Activated CD4-positive, alpha-beta T cell treated with anti-CD3 and anti-CD28 coated beads, Interleukin-2, Interleukin-4, amounts not matched to agents 100 ng/mL and 50 ng/mL, durations not matched to agents 16 hours and 8 hours (primary cell): ENCODE measurements around the gene EMC9.

Experiments
- DNase-seq: peaks from one replicate; pipeline ENCODE4 v3.0.0-alpha.2; 2020; ENCODE audit warnings: low spot score

The EMC9 gene

GRCh38 chr14:24177041-24177825 lies 35.8 kb upstream of the EMC9 start:
- no peak for DNase-seq

GRCh38 chr14:24176599-24176998 lies 35.2 kb upstream of the EMC9 start:
- DNase-seq, result no peak

DNA sequence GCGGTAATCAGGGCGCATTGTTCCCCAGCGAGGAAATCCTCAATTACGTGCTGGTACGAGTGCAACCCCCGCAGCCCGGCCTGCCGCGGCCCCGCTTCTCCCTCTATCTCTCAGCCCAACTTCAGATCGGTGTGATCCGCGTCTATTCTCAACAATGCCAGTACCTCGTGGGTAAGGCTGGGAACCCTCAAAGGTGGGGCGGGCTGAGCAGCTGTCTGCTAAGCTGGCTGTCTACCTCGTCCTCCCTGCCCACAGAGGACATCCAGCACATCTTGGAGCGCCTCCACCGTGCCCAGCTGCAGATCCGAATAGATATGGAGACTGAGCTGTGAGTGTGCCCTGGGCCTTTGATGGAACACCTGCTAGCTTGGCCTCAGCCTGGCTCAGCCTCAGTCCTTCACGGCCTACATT lies 31.5 kb upstream of the EMC9 start:
- DNase-seq, result no peak

DNA sequence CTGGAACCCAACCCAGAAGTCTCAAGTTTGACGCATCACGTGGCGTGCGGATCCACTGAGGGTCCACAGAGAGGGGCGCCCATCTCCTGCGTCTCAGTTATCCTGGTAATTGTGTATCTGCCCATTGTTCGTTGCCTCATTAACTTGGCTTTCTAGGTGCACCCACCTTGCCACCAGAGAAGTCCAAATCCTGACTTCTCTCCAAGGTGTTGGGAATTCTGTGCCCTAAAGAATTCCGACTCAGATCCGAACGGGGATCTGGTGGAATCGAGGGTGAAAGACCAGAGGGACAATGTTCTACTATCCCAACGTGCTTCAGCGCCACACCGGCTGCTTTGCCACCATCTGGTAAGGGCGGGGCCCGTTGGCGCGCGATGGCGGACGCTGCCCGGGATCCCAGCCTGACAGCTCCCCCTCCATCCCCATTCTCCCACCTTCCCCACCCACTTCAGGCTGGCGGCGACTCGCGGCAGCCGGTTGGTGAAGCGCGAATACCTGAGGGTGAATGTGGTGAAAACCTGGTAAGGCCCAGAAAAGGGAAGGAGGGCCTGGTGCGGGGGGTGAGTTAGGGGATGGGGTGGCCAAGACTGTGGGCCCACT lies 31.0 kb upstream of the EMC9 start:
- no peak for DNase-seq

DNA sequence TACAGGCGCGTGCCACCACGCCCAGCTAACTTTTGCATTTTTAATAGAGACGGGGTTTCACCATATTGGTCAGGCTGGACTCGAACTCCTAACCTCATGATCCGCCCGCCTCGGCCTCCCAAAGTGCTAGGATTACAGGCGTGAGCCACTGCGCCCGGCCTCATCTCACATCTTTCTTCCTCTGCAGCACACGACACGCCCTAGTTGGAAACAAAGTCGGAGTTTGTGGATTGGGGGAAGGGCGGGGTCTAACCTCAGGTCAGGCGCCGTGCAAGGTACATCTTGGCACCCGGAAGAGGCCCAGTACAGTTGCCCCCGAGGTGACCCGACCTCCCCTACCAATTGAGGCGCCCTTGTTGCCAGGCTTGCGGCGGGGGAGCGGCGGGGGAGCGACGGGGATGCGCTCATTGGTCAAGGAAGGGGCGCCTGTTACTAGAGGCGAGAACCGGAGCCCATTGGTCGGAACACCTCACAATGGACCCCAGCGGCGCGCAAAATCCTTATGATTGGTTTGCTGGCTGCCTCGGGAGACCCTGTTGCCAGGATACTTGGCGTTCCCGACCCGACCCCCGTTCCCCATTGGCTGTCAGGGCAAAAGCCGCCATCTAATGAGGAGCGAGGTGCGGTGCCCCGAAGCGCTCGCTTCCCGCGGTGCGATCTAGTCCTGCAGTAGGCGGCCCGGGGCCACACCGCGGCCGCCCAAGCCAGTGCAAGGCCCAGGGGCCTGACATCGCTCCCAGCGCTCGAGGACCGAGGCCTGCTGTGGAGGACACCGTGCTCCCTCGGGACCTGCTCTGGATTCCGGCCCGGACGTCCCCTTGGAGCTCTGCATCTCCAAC lies 30.2 kb upstream of the EMC9 start, which contains the start of gene REC8:
Gene REC8, plus strand, starts transcription at position 659 of the 839 bp plus-strand sequence. CDS start 473 bp downstream, outside the sequence.
- DNase-seq, result peak; percentile 61

GRCh38 chr14:24167469-24168114 lies 26.2 kb upstream of the EMC9 start:
- DNase-seq, result no peak

- no peak for DNase-seq
Measured at GRCh38 chr14:24165785-24166184, 24.4 kb upstream of the EMC9 start.

DNA sequence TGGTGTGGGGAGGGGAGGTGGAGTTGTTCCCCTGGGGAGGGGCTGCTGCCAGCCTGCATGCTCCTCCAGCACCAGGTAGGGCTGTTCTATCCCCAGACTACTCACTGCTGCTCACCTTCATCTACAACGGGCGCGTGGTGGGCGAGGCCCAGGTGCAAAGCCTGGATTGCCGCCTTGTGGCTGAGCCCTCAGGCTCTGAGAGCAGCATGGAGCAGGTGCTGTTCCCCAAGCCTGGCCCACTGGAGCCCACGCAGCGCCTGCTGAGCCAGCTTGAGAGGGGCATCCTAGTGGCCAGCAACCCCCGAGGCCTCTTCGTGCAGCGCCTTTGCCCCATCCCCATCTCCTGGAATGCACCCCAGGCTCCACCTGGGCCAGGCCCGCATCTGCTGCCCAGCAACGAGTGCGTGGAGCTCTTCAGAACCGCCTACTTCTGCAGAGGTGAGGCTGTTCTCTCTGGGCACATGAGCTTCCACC lies 23.2 kb upstream of the EMC9 start:
- DNase-seq, result no peak

- DNase-seq, result no peak
Measured at GRCh38 chr14:24162093-24162492, 20.7 kb upstream of the EMC9 start.

- peak; percentile 98 for DNase-seq
Measured at GRCh38 chr14:24160850-24161804, 19.7 kb upstream of the EMC9 start, which contains the start of gene IRF9. Gene IRF9, plus strand, starts transcription at chr14:24161265. Its CDS starts 880 bp downstream, at chr14:24162145.

DNA sequence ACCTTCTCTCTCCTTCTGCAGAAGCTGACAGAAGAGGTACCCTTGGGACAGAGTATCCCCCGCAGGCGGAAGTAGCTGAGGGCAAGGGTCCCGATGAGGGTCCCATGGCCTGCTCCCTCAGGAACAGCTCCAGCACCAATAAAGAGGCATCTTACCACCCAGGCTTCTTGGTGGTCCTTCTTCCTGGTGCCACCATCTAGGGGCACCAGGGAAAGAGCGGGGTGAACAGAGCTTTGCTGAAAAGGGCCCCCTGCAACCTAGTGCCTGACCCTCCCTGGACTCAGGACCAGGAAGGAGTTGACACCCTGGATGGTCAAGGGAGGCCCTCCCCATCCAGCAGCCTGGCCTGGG lies 19.1 kb upstream of the EMC9 start:
- no peak for DNase-seq

GRCh38 chr14:24159777-24160498 lies 18.5 kb upstream of the EMC9 start:
- no peak for DNase-seq

- DNase-seq, result no peak
Measured at GRCh38 chr14:24157331-24157730, 15.9 kb upstream of the EMC9 start.

GRCh38 chr14:24156840-24157239 lies 15.4 kb upstream of the EMC9 start:
- DNase-seq, result no peak

- no peak for DNase-seq
Measured at GRCh38 chr14:24155100-24155499, 13.7 kb upstream of the EMC9 start.

DNA sequence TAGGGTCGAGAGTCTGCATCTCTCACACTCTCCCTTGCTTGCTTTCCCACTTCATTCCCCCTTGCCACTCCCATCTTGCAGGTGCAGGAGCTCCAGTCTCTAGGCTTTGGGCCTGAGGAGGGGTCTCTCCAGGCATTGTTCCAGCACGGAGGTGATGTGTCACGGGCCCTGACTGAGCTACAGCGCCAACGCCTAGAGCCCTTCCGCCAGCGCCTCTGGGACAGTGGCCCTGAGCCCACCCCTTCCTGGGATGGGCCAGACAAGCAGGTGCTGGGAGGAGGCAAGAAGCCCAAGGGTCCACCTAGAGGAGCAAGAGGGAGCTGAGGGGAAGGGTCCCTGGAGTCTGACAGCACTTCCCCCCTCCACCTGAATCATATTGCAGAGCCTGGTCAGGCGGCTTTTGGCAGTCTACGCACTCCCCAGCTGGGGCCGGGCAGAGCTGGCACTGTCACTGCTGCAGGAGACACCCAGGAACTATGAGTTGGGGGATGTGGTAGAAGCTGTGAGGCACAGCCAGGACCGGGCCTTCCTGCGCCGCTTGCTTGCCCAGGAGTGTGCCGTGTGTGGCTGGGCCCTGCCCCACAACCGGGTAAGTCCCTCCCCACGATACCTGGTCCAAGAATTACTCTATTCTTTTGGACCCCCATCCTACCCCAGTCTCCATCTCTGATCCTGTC lies 10.2 kb upstream of the EMC9 start:
- no peak for DNase-seq

- no peak for DNase-seq
Measured at GRCh38 chr14:24150993-24151392, 9.6 kb upstream of the EMC9 start.

- no peak for DNase-seq
Measured at GRCh38 chr14:24150567-24150966, 9.2 kb upstream of the EMC9 start.

DNA sequence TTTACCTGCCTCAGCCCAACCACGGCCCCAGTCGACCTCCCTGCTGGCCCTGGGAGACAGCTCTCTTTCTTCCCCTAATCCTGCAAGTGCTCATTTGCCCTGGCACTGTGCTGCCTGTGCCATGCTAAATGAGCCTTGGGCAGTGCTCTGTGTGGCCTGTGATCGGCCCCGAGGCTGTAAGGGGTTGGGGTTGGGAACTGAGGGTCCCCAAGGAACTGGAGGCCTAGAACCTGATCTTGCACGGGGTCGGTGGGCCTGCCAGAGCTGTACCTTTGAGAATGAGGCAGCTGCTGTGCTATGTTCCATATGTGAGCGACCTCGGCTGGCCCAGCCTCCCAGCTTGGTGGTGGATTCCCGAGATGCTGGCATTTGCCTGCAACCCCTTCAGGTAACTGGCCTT lies 8.7 kb upstream of the EMC9 start:
- no peak for DNase-seq
